Measurements from ENCODE around the gene FOXD2. TPM values are rescaled to one million over a fixed set of nuclear protein-coding genes. Genes with fewer than 3 reads are reported as not detected.

FOXD2 gene
- total RNA-seq, 1 donor from 2014 or later = not detected

DNA sequence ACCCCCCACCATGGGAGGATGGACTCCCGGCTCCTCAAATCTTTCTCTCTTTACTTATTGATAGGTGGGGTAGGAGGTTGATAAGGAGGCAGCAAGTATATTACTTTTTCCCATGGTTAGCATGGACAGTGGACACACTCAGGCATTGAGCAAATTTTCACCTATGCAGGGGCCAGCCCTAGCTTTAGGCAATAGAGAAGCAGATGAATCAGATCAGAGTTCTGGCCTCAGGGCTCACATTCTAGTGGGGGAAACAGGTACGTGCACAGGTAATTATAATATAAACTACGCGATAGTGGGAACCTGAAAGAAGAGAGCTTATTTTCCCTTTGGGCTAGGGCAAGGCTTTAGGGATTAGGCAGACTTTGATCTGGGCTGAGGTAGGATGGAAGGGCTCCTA, 35.3 kb upstream of the FOXD2 start:
- peaks cover 93% of the 10 kb centered on the region for H3K27me3 ChIP-seq (ENCODE audit: low read depth)
- H3K4me1 ChIP-seq = no peaks in the 10 kb centered on the region
- no peaks in the 10 kb centered on the region for H3K9me3 ChIP-seq (replicated peaks)
- DNase-seq = no peak
- intact Hi-C loops (cut with micrococcal nuclease) = no loop called here
- TF ChIP-seq, protein P1, sequence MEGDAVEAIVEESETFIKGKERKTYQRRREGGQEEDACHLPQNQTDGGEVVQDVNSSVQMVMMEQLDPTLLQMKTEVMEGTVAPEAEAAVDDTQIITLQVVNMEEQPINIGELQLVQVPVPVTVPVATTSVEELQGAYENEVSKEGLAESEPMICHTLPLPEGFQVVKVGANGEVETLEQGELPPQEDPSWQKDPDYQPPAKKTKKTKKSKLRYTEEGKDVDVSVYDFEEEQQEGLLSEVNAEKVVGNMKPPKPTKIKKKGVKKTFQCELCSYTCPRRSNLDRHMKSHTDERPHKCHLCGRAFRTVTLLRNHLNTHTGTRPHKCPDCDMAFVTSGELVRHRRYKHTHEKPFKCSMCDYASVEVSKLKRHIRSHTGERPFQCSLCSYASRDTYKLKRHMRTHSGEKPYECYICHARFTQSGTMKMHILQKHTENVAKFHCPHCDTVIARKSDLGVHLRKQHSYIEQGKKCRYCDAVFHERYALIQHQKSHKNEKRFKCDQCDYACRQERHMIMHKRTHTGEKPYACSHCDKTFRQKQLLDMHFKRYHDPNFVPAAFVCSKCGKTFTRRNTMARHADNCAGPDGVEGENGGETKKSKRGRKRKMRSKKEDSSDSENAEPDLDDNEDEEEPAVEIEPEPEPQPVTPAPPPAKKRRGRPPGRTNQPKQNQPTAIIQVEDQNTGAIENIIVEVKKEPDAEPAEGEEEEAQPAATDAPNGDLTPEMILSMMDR (IDR thresholded peaks at IDR 0.05; ENCODE audit: borderline replicate concordance) = no peak
- H3K36me3 ChIP-seq = no peaks in the 10 kb centered on the region
- no peak overlapping the region for H3K4me3 ChIP-seq
- H3K27ac ChIP-seq (replicated peaks) = no peak overlapping the region

DNA sequence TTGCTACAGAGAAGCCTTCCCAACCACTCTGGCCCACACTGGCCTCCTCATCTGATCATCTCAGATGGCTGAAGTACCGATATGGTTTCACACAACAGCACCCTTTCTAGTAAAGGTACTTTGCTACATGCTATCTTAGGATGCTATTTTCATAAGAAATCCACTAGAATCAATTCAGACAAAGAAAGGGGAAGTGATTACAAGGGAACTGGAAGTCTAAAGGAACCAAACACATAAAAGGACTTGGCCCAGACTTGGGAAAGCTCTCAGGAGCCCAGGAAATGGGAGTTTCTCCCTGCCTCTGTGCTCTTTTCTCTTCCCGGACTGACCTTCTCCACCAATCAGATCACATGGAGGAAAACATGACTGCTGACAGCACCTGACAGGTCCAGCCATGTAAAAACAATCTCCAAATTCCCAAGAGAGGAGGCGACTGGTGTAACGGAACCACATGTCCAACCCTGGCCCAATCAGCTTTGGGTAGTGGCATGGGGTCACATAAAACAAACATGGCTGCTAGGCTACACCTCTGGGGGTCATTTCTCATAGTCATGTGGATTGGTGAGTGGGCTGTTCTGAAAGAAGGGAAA, 34.4 kb upstream of the FOXD2 start:
- no peak overlapping the region for H3K4me3 ChIP-seq
- TF ChIP-seq, protein P1 (IDR thresholded peaks at IDR 0.05; ENCODE audit: borderline replicate concordance) = no peak
- no peaks in the 10 kb centered on the region for H3K4me1 ChIP-seq
- no peaks in the 10 kb centered on the region for H3K9me3 ChIP-seq (replicated peaks)
- H3K27me3 ChIP-seq (ENCODE audit: low read depth) = peaks cover 94% of the 10 kb centered on the region
- no peaks in the 10 kb centered on the region for H3K36me3 ChIP-seq
- no peak overlapping the region for H3K27ac ChIP-seq (replicated peaks)
- intact Hi-C loops (cut with micrococcal nuclease) = no loop called here
- DNase-seq = no peak

- no peaks in the 10 kb centered on the region for H3K4me1 ChIP-seq
- intact Hi-C loops (cut with micrococcal nuclease) = no loop called here
- no peaks in the 10 kb centered on the region for H3K9me3 ChIP-seq (replicated peaks)
- TF ChIP-seq, protein P1 (IDR thresholded peaks at IDR 0.05; ENCODE audit: borderline replicate concordance) = no peak
- peaks cover 85% of the 10 kb centered on the region for H3K27me3 ChIP-seq (ENCODE audit: low read depth)
- H3K27ac ChIP-seq (replicated peaks) = no peak overlapping the region
- no peak overlapping the region for H3K4me3 ChIP-seq
- DNase-seq = no peak
- H3K36me3 ChIP-seq = no peaks in the 10 kb centered on the region
Observed at GRCh38 chr1:47405697-47406096, 32.1 kb upstream of the FOXD2 start.

DNA sequence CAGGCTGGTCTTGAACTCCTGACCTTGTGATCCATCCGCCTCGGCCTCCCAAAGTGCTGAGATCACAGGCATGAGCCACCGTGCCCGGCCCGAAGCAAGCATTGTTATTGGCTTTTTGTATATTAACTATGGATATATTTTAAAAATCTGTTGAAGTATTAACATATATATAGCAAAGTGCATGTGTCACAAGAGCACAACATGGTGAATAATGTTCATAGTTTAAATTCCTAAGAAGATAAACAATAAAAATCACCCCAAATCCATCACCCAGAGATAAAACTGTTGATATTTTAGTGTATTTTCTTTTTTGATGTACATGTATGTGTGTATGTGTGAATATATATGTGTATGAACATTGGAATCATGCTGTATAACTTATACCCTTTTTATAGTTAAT, 30.9 kb upstream of the FOXD2 start:
- Histone ChIP-seq H3K27ac (replicated peaks) (no peak overlapping the region), H3K36me3 (no peaks in the 10 kb centered on the region), H3K27me3 (ENCODE audit: low read depth) (peaks cover 83% of the 10 kb centered on the region), H3K4me3 (no peak overlapping the region), H3K4me1 (no peaks in the 10 kb centered on the region), H3K9me3 (replicated peaks) (no peaks in the 10 kb centered on the region)
- no peak for DNase-seq
- intact Hi-C loops (cut with micrococcal nuclease) = no loop called here
- TF ChIP-seq, protein P1 (IDR thresholded peaks at IDR 0.05; ENCODE audit: borderline replicate concordance) = no peak

DNA sequence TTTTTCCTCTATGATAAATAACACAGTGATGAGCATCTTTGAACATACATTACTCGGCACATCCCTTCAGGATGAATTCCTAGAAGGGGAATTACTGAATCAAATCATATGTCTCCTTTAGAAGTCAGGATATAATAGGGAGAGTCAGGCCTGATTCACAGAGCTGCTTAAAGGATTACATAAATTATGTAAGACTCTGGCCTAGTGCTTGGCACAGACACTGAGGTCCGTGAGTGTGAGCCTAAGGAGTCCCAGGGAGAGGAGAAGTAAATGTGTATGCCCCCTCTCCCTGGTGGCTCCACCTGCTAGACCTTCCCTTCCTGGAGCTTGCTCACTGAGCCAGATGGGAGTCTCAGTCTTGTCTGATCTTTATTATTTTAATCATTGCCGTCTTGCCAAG, 30.4 kb upstream of the FOXD2 start:
- Histone ChIP-seq H3K36me3 (no peaks in the 10 kb centered on the region), H3K27ac (replicated peaks) (no peak overlapping the region), H3K4me3 (no peak overlapping the region), H3K27me3 (ENCODE audit: low read depth) (peaks cover 83% of the 10 kb centered on the region), H3K9me3 (replicated peaks) (no peaks in the 10 kb centered on the region), H3K4me1 (no peaks in the 10 kb centered on the region)
- DNase-seq = no peak
- intact Hi-C loops (cut with micrococcal nuclease) = no loop called here
- TF ChIP-seq, protein P1 (IDR thresholded peaks at IDR 0.05; ENCODE audit: borderline replicate concordance) = no peak
